Measurements from ENCODE around the gene TMIE.

The TMIE gene

GRCh38 chr3:46709721-46710120 lies 8.5 kb downstream of the TMIE start:
- no peak for DNase-seq

- DNase-seq: no peak
Measured at GRCh38 chr3:46710229-46710628, 9.0 kb downstream of the TMIE start.

GRCh38 chr3:46710671-46711295 lies 9.6 kb downstream of the TMIE start:
- DNase-seq: no peak

GRCh38 chr3:46711305-46711704 lies 10.1 kb downstream of the TMIE start:
- DNase-seq: no peak

GRCh38 chr3:46711760-46712159 lies 10.6 kb downstream of the TMIE start:
- no peak for DNase-seq

GRCh38 chr3:46712191-46713049 lies 11.2 kb downstream of the TMIE start:
- no peak for DNase-seq

- DNase-seq: no peak
Measured at GRCh38 chr3:46713050-46713897, 12.1 kb downstream of the TMIE start.

GRCh38 chr3:46713898-46714552 lies 12.8 kb downstream of the TMIE start:
- no peak for DNase-seq

- DNase-seq: no peak
Measured at GRCh38 chr3:46714728-46715506, 13.7 kb downstream of the TMIE start.

- DNase-seq: no peak
Measured at GRCh38 chr3:46715507-46716175, 14.4 kb downstream of the TMIE start.

GRCh38 chr3:46716461-46717441 lies 15.6 kb downstream of the TMIE start:
- no peak for DNase-seq

- no peak for DNase-seq
Measured at GRCh38 chr3:46717447-46718231, 16.4 kb downstream of the TMIE start, which contains the start of gene PRSS50. Gene PRSS50, minus strand, starts transcription at chr3:46717869. Its CDS starts 45 bp downstream, at chr3:46717824.

- no peak for DNase-seq
Measured at GRCh38 chr3:46719044-46719565, 17.9 kb downstream of the TMIE start.

GRCh38 chr3:46719735-46720271 lies 18.6 kb downstream of the TMIE start:
- DNase-seq: no peak

GRCh38 chr3:46721009-46721408 lies 19.8 kb downstream of the TMIE start:
- no peak for DNase-seq

- no peak for DNase-seq
Measured at GRCh38 chr3:46722443-46722842, 21.3 kb downstream of the TMIE start.

- no peak for DNase-seq
Measured at GRCh38 chr3:46724424-46724823, 23.2 kb downstream of the TMIE start.

GRCh38 chr3:46725621-46726314 lies 24.6 kb downstream of the TMIE start:
- DNase-seq: no peak
